HG02571 (cell line): ENCODE measurements around the gene EVX2.

Experiments
- ATAC-seq: cut with Tn5 transposase; IDR thresholded peaks from one replicate; pipeline ENCODE4 v1.9.1; 2021; ENCODE audit warnings: mild to moderate bottlenecking, moderate library complexity; ENCODE audit not compliant: unreplicated experiment

Gene EVX2

GRCh38 chr2:176122052-176122682 lies 38.4 kb upstream of the EVX2 start:
- ATAC-seq, result no peak

DNA sequence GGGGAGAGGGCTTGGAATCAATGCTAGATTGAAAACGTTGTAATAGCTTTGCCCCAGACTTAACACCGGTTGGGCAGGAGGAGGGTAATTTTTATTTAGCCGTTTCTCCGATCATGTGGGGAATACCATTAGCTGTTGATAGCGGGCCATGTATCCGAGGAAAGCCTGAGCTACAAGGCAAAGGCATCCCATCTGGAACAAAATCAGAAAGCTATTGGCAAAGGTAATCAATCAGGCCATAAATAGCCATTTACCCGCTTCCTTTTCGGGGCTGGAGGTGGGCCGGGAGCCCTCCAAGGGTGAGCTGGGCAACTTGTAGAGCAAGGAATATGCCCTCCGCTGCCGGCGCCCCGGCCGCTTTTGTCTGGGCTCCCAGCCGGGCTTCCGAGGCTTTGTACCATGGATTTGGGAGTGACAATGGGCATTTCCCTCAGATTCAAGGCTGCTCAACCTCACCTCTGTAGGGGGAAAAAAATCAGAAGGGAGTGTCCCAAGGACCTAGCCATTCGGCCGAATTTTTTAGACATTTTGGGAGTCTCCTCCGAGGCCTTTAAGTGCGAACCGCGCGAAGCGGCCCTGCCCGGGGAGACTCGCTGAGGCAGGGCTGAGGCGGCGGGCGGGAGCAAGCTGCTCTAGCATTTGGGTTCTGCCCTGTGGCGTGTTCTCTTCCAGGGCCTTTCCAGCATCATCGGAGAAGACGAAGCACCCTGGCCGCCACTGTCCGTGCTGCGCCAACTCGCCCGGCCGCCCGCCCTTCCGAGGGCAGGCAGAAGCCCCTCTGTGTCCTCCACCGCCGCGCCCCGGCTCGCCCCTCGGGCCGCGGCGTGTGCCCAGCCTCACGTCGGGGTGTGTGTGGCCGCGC lies 37.7 kb upstream of the EVX2 start:
- ATAC-seq, result no peak

DNA sequence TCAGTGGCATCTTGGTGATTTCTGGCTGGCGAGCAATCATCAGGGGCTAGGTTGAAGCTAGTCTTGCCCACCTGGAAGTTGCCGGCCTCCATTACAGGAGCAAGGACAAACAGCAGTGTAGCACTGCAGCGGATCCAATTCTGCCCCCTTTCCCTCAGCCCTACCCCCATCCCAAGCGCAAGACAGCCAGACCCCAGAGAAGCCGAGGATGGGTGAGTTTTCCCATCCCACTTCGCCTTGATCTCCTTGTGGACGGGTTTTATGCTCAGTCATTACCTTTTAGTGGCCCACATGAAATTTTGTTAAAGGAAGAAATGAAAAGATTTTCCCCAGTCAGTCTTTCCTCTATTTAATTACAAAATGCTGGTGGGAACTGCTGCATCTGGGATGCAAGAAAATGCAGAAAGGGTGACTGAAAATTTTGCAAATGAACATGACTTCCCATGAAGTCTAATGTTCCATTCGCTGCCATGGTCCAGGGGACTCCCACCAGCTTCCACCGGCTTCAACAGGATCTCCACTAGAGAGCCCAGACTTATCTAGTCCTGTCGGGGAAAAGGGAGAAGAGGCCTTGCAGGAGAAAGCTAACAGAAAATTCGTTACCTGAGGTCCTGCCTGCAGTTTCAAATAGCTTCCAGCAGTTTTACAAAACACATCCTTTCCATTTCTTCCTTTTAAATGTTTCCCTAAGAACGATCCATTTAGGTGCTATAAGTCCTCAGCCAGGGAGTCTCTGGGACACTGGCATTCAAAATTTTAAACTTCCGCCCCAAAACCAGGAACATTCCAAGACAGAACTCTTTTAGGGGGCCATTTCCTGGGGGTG lies 36.8 kb upstream of the EVX2 start:
- ATAC-seq, result no peak

DNA sequence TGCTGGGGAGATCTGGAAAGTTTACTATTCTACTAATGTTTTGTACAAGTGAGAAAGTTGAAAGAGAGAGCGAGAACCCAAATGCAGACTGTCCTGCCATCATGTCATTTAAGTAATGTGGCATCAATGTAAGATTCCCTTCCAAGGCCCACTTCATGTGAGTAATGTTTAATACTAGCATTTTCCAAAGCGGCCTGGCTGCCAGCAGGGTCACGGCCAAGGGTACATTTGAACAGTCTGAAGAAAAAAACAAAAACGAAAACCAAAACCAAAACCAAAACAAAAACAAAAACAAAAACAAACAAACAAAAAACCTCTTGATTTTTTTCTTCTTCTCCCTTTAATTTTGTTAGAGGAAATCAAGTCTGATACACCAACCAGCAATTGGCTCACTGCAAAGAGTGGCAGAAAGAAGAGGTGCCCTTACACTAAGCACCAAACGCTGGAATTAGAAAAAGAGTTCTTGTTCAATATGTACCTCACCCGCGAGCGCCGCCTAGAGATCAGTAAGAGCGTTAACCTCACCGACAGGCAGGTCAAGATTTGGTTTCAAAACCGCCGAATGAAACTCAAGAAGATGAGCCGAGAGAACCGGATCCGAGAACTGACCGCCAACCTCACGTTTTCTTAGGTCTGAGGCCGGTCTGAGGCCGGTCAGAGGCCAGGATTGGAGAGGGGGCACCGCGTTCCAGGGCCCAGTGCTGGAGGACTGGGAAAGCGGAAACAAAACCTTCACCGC lies 35.0 kb upstream of the EVX2 start:
- no peak for ATAC-seq

DNA sequence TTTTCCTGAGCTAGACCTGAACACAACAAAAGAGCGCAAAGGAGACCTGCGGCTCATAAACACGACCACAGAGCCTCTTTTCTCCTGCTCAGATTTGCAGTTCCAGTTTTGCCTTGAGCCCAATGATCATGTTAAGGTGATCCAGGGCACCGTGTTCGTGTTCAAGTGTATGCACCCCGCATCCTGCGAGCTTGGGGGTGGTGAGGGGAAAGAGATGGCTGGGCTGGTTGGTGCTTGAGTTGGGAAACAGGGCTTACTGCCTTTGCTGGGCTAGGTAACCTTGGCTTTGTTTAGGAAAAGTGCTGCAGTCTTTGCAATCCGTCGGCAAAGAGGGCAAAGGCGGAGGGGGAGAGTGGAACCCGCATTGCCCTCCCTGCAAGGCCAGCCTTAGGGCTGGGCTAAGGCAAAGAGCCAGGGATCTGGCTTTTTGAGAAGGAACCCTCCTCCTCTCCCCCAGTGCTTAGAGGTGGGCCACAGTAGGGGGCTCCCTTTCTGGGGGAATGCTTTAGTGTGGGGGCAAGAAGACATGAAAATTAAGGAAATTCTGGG lies 34.1 kb upstream of the EVX2 start:
- ATAC-seq, result no peak

- ATAC-seq, result no peak
These were observed 33.5 kb upstream of the EVX2 start for GRCh38 chr2:176117162-176117822.

- no peak for ATAC-seq
These were observed 32.4 kb upstream of the EVX2 start, which contains the start of gene HOXD10 for GRCh38 chr2:176115883-176116813. Gene HOXD10, plus strand, starts transcription at chr2:176116778. Its CDS starts 56 bp downstream, at chr2:176116834.

- no peak for ATAC-seq
These were observed 31.3 kb upstream of the EVX2 start for GRCh38 chr2:176114930-176115625.

DNA sequence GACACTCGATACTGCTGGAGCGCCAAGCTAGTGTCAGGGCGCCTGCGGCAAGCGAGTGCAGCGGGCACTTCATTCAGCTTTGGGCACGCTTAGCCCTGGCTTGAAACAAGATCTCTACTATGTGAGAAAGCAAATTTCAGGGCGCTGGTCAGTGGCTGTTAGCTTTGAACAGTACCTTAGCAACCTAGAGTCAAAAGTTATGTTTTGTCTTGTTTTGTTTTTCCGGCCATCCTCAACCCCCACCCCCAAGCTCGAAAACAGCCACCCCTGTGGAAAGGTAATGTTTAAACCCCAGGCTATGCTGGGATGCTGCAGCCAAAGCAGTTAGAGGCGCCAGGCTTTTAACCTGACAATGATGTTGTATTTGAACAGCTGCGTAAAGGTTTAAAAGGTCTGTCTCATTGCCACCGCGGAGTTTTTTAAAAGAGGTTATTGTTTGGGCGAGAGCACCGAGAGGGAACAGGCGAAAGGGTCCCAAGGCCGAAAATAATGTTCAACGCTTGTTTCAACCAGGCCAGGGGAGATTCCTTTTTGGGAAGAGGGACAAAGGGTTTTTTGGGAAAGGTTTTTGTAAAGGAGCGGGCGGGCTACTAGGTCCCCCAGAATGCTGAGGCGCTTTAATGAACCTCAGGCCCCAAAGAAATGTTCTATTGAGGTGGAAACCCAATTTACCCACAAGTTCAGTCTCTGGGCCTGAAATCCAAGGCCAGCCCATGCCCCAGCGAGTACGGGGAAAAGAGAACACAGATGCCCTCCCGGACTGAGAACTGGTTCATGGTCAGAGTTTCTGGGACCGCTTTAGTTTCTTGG lies 30.6 kb upstream of the EVX2 start:
- ATAC-seq, result no peak

DNA sequence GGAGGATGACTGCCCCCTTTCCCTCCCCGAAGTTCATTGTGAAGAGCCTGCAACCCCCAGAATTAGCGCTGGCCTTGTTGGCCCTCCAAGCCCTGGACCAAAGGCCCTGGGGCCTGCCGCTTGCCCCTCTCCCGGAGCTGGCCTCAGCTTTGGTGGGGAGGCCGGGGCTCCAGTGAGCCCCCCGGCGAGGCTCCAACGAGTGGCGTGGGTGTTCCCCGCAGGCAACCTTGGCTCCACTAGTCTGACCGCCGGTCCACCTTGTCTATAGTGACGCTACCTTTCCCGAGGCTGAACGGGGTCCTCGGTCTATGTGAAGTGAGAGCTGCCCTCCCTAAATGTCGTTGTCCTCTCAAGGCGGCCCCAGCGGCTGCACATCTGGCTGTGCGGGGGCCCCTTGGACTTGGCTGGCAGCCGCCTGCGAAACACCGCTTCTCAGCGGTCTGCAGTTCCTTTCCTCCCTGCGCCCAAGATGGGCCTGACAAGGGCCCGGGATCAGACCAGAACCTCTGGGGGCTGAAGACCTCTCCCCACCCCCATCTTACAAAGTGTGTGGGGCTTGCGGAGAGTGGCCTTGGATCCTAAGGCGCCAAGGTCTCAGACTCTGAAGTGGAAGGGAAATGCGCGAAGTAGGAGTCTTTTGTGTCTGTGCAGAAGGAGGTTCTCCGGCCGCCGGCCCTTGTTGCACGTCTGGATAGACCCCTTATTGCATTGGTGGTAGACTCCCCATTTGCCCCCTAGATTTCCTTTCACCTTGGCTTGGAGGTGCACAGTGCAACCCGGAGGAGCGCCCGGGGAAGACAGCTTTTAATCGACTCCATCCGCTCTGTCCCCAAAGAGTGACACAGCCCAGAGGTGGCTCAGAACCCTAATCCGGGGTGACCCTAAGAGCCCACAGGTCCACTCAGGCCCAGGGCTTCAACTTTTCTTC lies 28.9 kb upstream of the EVX2 start:
- no peak for ATAC-seq

GRCh38 chr2:176111846-176112374 lies 28.1 kb upstream of the EVX2 start:
- ATAC-seq, result no peak

- ATAC-seq, result no peak
These were observed 27.5 kb upstream of the EVX2 start for GRCh38 chr2:176111309-176111663.

DNA sequence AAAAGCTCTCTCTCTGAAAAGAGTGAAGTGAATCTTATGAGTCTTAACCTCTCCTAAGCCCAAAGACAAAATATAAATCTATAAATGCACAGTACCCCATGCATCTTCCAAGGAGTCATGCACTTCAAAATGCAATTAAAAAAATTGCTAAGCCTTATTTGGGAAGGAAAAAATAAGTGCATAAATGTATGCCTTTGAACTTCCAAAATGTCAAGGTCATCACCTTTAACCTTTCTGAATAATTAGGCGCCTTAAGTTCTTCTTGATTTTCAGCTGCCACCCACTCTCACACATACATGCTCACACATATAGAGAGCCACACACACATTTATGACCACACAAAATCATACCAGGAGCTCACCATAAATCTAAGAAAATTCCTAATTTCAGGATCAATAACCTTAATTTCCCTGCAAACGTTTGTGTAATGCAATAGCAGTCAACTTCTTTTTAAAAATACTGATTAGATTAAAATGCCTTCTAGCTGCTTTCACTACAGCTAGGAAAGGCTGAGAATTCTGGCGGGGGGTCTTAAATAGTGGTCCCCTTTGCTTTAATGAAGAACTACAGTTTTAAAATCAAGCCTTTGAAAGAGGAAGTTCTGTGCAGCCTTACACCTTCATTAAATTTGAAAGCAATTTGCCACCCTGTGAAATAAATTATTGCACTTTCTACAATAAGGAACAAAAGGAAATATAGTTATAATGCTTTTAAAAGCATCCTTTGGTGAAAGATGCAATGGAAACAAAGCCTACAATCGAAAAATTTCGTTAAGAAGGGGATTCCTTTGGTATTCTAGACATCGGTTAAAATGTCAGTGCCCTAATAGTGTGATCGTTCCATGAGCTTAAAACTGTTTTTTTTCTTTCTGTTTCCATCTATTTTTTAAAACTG lies 26.9 kb upstream of the EVX2 start:
- no peak for ATAC-seq

- ATAC-seq, result no peak
These were observed 26.2 kb upstream of the EVX2 start for GRCh38 chr2:176109946-176110345.

GRCh38 chr2:176109192-176109901 lies 25.6 kb upstream of the EVX2 start:
- ATAC-seq, result no peak
